ENCODE results near the gene AXL.

AXL gene

GRCh38 chr19:41299046-41299754 lies 80.2 kb downstream of the AXL start:
- TF ChIP-seq TAF1 (IDR thresholded peaks at IDR 0.05; ENCODE audit: low read depth) (no peak), EP300 (IDR thresholded peaks at IDR 0.05; ENCODE audit: borderline replicate concordance) (no peak), TEAD4 (IDR thresholded peaks at IDR 0.05) (no peak), FOXM1 (IDR thresholded peaks at IDR 0.05; ENCODE audit: borderline replicate concordance, low read depth) (no peak), CREB1 (IDR thresholded peaks at IDR 0.05; ENCODE audit: low read depth) (no peak), RAD21 (IDR thresholded peaks at IDR 0.05; ENCODE audit: low read depth) (no peak), YY1 (IDR thresholded peaks at IDR 0.05; ENCODE audit: low read depth) (no peak), EGR1 (IDR thresholded peaks at IDR 0.05) (no peak)
- TF ChIP-seq, protein P1, sequence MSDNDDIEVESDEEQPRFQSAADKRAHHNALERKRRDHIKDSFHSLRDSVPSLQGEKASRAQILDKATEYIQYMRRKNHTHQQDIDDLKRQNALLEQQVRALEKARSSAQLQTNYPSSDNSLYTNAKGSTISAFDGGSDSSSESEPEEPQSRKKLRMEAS (IDR thresholded peaks at IDR 0.05) = no peak

- no peak for TF ChIP-seq RAD21 (IDR thresholded peaks at IDR 0.05; ENCODE audit: low read depth)
- TF ChIP-seq ZBTB7A (IDR thresholded peaks at IDR 0.05; ENCODE audit: low read depth) = no peak
- no peak for TF ChIP-seq TEAD4 (IDR thresholded peaks at IDR 0.05)
- no peak for TF ChIP-seq CEBPB (IDR thresholded peaks at IDR 0.05)
- TF ChIP-seq, protein P2, sequence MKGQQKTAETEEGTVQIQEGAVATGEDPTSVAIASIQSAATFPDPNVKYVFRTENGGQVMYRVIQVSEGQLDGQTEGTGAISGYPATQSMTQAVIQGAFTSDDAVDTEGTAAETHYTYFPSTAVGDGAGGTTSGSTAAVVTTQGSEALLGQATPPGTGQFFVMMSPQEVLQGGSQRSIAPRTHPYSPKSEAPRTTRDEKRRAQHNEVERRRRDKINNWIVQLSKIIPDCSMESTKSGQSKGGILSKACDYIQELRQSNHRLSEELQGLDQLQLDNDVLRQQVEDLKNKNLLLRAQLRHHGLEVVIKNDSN (IDR thresholded peaks at IDR 0.05) = no peak
- no peak for TF ChIP-seq FOXM1 (IDR thresholded peaks at IDR 0.05; ENCODE audit: borderline replicate concordance, low read depth)
- TF ChIP-seq YY1 (IDR thresholded peaks at IDR 0.05; ENCODE audit: low read depth) = no peak
- no peak for TF ChIP-seq TAF1 (IDR thresholded peaks at IDR 0.05; ENCODE audit: low read depth)
- TF ChIP-seq TCF12 (IDR thresholded peaks at IDR 0.05; ENCODE audit: low read depth) = no peak
- TF ChIP-seq EGR1 (IDR thresholded peaks at IDR 0.05) = no peak
- TF ChIP-seq CREB1 (IDR thresholded peaks at IDR 0.05; ENCODE audit: low read depth) = no peak
Observed at GRCh38 chr19:41299755-41300089, 80.7 kb downstream of the AXL start.

- TF ChIP-seq NFIC (IDR thresholded peaks at IDR 0.05) = no peak
- TF ChIP-seq TCF12 (IDR thresholded peaks at IDR 0.05; ENCODE audit: low read depth) = no peak
- TF ChIP-seq EP300 (IDR thresholded peaks at IDR 0.05; ENCODE audit: borderline replicate concordance) = no peak
- TF ChIP-seq, protein P1 (IDR thresholded peaks at IDR 0.05) = no peak
- TF ChIP-seq ZBTB7A (IDR thresholded peaks at IDR 0.05; ENCODE audit: low read depth) = no peak
- no peak for TF ChIP-seq CEBPB (IDR thresholded peaks at IDR 0.05)
- TF ChIP-seq, protein P2 (IDR thresholded peaks at IDR 0.05) = no peak
Observed at GRCh38 chr19:41300555-41300954, 81.5 kb downstream of the AXL start.

GRCh38 chr19:41302624-41303351 lies 83.8 kb downstream of the AXL start:
- TF ChIP-seq FOXM1 (IDR thresholded peaks at IDR 0.05; ENCODE audit: borderline replicate concordance, low read depth) (no peak), NFIC (IDR thresholded peaks at IDR 0.05) (no peak), ZBTB7A (IDR thresholded peaks at IDR 0.05; ENCODE audit: low read depth) (no peak), CEBPB (IDR thresholded peaks at IDR 0.05) (no peak), RAD21 (IDR thresholded peaks at IDR 0.05; ENCODE audit: low read depth) (no peak)
- TF ChIP-seq, protein P3, sequence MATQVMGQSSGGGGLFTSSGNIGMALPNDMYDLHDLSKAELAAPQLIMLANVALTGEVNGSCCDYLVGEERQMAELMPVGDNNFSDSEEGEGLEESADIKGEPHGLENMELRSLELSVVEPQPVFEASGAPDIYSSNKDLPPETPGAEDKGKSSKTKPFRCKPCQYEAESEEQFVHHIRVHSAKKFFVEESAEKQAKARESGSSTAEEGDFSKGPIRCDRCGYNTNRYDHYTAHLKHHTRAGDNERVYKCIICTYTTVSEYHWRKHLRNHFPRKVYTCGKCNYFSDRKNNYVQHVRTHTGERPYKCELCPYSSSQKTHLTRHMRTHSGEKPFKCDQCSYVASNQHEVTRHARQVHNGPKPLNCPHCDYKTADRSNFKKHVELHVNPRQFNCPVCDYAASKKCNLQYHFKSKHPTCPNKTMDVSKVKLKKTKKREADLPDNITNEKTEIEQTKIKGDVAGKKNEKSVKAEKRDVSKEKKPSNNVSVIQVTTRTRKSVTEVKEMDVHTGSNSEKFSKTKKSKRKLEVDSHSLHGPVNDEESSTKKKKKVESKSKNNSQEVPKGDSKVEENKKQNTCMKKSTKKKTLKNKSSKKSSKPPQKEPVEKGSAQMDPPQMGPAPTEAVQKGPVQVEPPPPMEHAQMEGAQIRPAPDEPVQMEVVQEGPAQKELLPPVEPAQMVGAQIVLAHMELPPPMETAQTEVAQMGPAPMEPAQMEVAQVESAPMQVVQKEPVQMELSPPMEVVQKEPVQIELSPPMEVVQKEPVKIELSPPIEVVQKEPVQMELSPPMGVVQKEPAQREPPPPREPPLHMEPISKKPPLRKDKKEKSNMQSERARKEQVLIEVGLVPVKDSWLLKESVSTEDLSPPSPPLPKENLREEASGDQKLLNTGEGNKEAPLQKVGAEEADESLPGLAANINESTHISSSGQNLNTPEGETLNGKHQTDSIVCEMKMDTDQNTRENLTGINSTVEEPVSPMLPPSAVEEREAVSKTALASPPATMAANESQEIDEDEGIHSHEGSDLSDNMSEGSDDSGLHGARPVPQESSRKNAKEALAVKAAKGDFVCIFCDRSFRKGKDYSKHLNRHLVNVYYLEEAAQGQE (IDR thresholded peaks at IDR 0.05; ENCODE audit: low read depth) = no peak

DNA sequence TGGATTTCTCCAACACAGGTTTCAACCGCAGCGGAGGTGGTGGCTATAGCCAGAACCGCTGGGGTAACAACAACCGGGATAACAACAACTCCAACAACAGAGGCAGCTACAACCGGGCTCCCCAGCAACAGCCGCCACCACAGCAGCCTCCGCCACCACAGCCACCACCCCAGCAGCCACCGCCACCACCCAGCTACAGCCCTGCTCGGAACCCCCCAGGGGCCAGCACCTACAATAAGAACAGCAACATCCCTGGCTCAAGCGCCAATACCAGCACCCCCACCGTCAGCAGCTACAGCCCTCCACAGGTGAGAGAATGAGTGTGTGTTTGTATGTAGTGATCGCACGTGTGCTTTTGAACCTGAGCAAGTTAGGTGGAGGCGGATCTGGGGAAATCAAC lies 84.9 kb downstream of the AXL start:
- TF ChIP-seq, protein P2 (IDR thresholded peaks at IDR 0.05) = no peak
- TF ChIP-seq RAD21 (IDR thresholded peaks at IDR 0.05; ENCODE audit: low read depth) (no peak), FOXM1 (IDR thresholded peaks at IDR 0.05; ENCODE audit: borderline replicate concordance, low read depth) (no peak), TCF12 (IDR thresholded peaks at IDR 0.05; ENCODE audit: low read depth) (no peak), NFIC (IDR thresholded peaks at IDR 0.05) (no peak), TEAD4 (IDR thresholded peaks at IDR 0.05) (no peak), YY1 (IDR thresholded peaks at IDR 0.05; ENCODE audit: low read depth) (no peak), EP300 (IDR thresholded peaks at IDR 0.05; ENCODE audit: borderline replicate concordance) (no peak), ZBTB7A (IDR thresholded peaks at IDR 0.05; ENCODE audit: low read depth) (no peak), EGR1 (IDR thresholded peaks at IDR 0.05) (no peak), TAF1 (IDR thresholded peaks at IDR 0.05; ENCODE audit: low read depth) (no peak), CEBPB (IDR thresholded peaks at IDR 0.05) (no peak), CREB1 (IDR thresholded peaks at IDR 0.05; ENCODE audit: low read depth) (no peak)
- TF ChIP-seq, protein P1 (IDR thresholded peaks at IDR 0.05) = no peak
- TF ChIP-seq, protein P3 (IDR thresholded peaks at IDR 0.05; ENCODE audit: low read depth) = no peak
